Stomach (tissue), 9 donors: ENCODE results near the gene FAM187B. TPM values are rescaled to one million over a fixed set of nuclear protein-coding genes. Genes with fewer than 3 reads are reported as not detected.

Source experiments
- DNase-seq, 2 donors: peaks; one replicate each; pipeline versions ENCODE4 v3.0.0 to v3.0.0-alpha.2; 2013 to 2019
- H3K27ac ChIP-seq, 5 donors: fragments of 200-600 bp in 4 of 5; sonication (generic) in 4 of 5; one replicate each; pipeline ENCODE4 v1.5.1; 2013 to 2019; ENCODE audit warnings: mild to moderate bottlenecking in 1 of 5, moderate library complexity in 1 of 5
- H3K27me3 ChIP-seq, 3 donors: fragments of 200-600 bp; sonication (generic); one replicate each; pipeline ENCODE4 v1.5.1; 2017 to 2019; ENCODE audit warnings: mixed run types in 1 of 3
- H3K36me3 ChIP-seq, 4 donors: fragments of 200-600 bp; sonication (generic); 1 replicate in 3 of 4; 2 replicates in 1 of 4; pipeline ENCODE4 v1.5.1; 2016 to 2019
- H3K4me1 ChIP-seq, 4 donors: fragments of 200-600 bp; sonication (generic); one replicate each; pipeline ENCODE4 v1.5.1; 2016 to 2019
- H3K4me3 ChIP-seq, 4 donors: fragments of 200-600 bp; sonication (generic) in 3 of 4; one replicate each; pipeline ENCODE4 v1.5.1; 2016 to 2019; ENCODE audit warnings: mild to moderate bottlenecking in 1 of 4
- H3K9me3 ChIP-seq, 4 donors: fragments of 200-600 bp; sonication (generic); one replicate each; pipeline ENCODE4 v1.5.1; 2016 to 2019
- CTCF ChIP-seq, 7 experiments: fragments of 450-650 bp in 4 of 7; fragments of 200-600 bp in 3 of 7; sonication (generic) in 3 of 7; IDR thresholded peaks; one replicate each; pipeline ENCODE4 v1.5.1; 2016 to 2019; ENCODE audit warnings: antibody characterized with exemption in 7 of 7, control low read depth in 2 of 7, mild to moderate bottlenecking in 1 of 7
- EP300 ChIP-seq: sonication (generic); formaldehyde crosslinking; IDR thresholded peaks from one replicate; pipeline ENCODE4 v1.6.1; 2017; ENCODE audit warnings: antibody characterized with exemption
- POLR2A ChIP-seq, 4 donors: fragments of 450-650 bp; IDR thresholded peaks; one replicate each; pipeline ENCODE4 v1.6.1; 2016; ENCODE audit warnings: antibody characterized with exemption in 4 of 4, control low read depth in 2 of 4, mild to moderate bottlenecking in 1 of 4, moderate library complexity in 1 of 4
- POLR2AphosphoS5 ChIP-seq, 3 donors: sonication (generic); formaldehyde crosslinking; IDR thresholded peaks; one replicate each; pipeline ENCODE4 v1.6.1; 2016; ENCODE audit warnings: antibody characterized with exemption in 3 of 3
- whole genome bisulfite sequencing, 5 donors: extraction: QIAGEN DNeasy Blood & Tissue Kit in 3 of 5; methylation state at CpG; one replicate each; pipeline versions ENCODE4 v1.1.5 to v1.1.7; 2013 to 2018; 5-methylcytosine and 5-hydroxymethylcytosine counted together
- intact Hi-C: fragments of 100-400 bp; cut with DNase I; formaldehyde crosslinking; loops from one replicate; pipeline ENCODE4 v1.15.1; 2023; ENCODE audit warnings: low total_unique reads
- polyA plus RNA-seq, 3 donors: library from polyadenylated mRNA; stranded (reverse); fragments of 200-250 nt; gene quantifications; one replicate each; pipeline ENCODE4 v1.2.3, GENCODE V29; 2013
- total RNA-seq, 5 donors: library from RNA; depleted of rRNA; stranded (reverse); fragments of >200 nt; gene quantifications; one replicate each; pipeline versions ENCODE4 v1.1.0 to v1.2.3, GENCODE V29; 2014 to 2016
- donor health status: healthy with polysubstance abuse.
- donor health status: Bipolar disorder and iron deficiency.
- donor health status: healthy.

Gene FAM187B
- total and polyA plus RNA-seq, 8 donors: 0.25 TPM; not detected in 7

DNA sequence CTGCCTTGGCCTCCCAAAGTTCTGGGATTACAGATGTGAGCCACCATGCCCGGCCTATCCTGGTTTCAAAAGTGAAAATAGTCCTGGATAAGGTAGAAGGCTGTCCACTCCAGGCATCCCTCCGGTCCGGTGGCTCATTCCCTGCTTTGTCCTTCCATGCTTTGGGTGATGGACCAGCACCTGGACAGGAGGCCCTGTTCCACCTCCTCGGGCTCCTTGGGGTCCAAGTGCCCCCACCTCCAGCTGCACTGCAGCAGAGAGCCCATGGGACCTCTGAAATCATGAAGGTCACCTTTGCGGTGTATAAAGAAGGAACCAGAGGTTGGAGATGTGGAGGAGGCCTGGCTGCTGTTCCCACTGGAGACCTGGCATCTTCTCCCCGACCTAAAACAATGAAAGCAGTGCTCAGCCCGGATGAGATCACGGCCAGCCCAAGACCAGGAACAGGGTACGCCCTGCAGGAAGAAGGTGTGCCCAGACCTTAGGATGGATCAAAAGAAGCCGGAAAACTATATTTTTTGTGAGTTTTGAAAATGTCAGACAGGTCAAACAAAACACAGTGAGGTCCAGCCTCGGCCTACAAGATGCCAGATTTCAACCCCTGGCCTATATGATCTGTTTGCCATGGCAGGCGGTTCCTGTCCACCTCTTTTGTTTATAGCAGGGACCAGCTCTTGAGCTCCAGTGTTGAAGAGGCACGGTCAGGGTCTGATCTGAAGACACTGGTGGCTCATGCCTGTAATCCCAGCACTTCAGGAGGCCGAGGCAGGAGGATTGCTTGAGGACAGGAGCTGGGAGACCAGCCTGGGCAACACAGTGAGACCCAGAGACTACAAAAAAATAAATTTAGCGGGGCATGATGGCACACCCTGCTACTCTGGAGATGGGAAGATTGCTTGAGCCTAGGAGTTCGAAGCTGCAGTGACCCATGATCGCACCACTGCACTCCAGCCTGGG, 26.1 kb upstream of the FAM187B start:
- Histone ChIP-seq H3K9me3 (no peaks in the 10 kb centered on the region), H3K36me3 (peaks cover 0 to 48% (median 18%) of the 10 kb centered on the region in 4 donors), H3K4me1 (peaks cover 20 to 72% (median 54%) of the 10 kb centered on the region in 4 donors), H3K4me3 (no peak overlapping the region), H3K27me3 (peaks cover 0 to 18% (median 0%) of the 10 kb centered on the region in 3 donors), H3K27ac (peak overlapping the region; percentile 50 to 80 (median 63))
- 62 to 72% (median 66%) methylated on average over 13 to 17 of the region's 17 CpGs for WGBS, 5 donors
- intact Hi-C loops: no loop called here
- DNase-seq: no peak
- TF ChIP-seq CTCF (IDR thresholded peaks at IDR 0.05): no peak
- peak in 1 of 3 donors; percentile 6 for TF ChIP-seq POLR2AphosphoS5 (IDR thresholded peaks at IDR 0.05)

- whole genome bisulfite sequencing, 5 donors: 64 to 79% (median 71%) methylated on average over 9 of the region's 9 CpGs
- H3K4me1 ChIP-seq: peaks cover 20 to 82% (median 64%) of the 10 kb centered on the region in 4 donors
- peaks cover 0 to 38% (median 15%) of the 10 kb centered on the region in 4 donors for H3K36me3 ChIP-seq
- TF ChIP-seq CTCF (IDR thresholded peaks at IDR 0.05) (no peak), POLR2AphosphoS5 (IDR thresholded peaks at IDR 0.05) (no peak), POLR2A (IDR thresholded peaks at IDR 0.05) (no peak), EP300 (no peak)
- H3K4me3 ChIP-seq: no peak overlapping the region
- H3K27me3 ChIP-seq: peaks cover 0 to 28% (median 7%) of the 10 kb centered on the region in 3 donors
- peak overlapping the region; percentile 50 to 80 (median 63) for H3K27ac ChIP-seq
- DNase-seq: no peak
- H3K9me3 ChIP-seq: no peaks in the 10 kb centered on the region
- intact Hi-C loops: no loop called here
These were observed 25.1 kb upstream of the FAM187B start for GRCh38 chr19:35253316-35254286.

DNA sequence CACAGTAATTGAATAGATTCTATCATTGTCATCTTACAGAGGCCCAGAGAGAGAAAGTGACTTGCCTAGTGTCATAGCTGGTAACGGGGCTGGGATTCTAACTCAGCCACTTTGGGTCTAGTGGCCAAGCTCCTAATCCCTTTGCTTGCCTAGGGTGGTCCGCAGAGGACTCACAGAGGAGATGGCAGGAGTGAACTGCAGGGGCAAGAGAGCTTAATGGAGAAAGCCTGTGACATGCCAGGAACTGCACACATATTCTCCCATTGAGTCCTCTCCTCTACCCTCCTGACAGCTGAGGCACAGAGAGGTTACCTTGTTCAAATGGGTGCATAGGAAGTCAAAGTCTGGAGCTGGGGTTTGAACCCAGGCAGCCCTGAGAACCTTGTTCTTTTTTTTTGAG, 22.9 kb upstream of the FAM187B start:
- Histone ChIP-seq H3K27ac (no peak overlapping the region), H3K9me3 (no peaks in the 10 kb centered on the region), H3K36me3 (peaks cover 0 to 37% (median 14%) of the 10 kb centered on the region in 4 donors), H3K27me3 (peaks cover 0 to 37% (median 18%) of the 10 kb centered on the region in 3 donors), H3K4me1 (peaks cover 20 to 81% (median 64%) of the 10 kb centered on the region in 4 donors), H3K4me3 (no peak overlapping the region)
- TF ChIP-seq POLR2AphosphoS5 (IDR thresholded peaks at IDR 0.05) (no peak), POLR2A (IDR thresholded peaks at IDR 0.05) (no peak), EP300 (no peak), CTCF (IDR thresholded peaks at IDR 0.05) (no peak)
- intact Hi-C loops: no loop called here
- WGBS, 5 donors: 81 to 100% (median 88%) methylated on average over 2 of the region's 2 CpGs
- DNase-seq: no peak
